GM21423 (cell line): Measurements from ENCODE around the gene PDIA6.

Experiments used
- ATAC-seq: cut with Tn5 transposase; IDR thresholded peaks from one replicate; pipeline ENCODE4 v1.9.1; 2021; ENCODE audit warnings: mild to moderate bottlenecking, moderate library complexity; ENCODE audit not compliant: unreplicated experiment

Gene PDIA6

GRCh38 chr2:10765461-10765860 is 47.1 kb downstream of the PDIA6 start:
- ATAC-seq = no peak

DNA sequence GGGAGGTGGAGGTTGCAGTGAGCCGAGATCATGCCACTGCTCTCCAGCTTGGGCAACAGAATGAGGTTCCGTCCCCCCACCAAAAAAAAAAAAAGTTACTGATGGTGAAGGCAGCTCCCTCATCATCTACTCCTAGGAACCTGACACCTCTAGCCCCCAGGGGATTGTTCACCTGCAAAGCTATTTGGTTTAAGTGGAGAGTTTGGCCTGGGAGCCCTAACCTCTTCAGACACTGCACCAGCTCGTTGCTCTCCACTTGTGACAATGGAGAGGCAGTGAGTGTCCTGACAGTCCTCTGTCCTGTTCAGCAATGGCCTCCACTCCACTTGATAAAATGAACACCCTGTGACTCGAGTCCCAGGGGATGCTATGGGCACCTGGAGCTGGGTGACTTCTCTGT is 47.7 kb downstream of the PDIA6 start:
- no peak for ATAC-seq

GRCh38 chr2:10764096-10764785 is 48.3 kb downstream of the PDIA6 start:
- ATAC-seq = no peak

DNA sequence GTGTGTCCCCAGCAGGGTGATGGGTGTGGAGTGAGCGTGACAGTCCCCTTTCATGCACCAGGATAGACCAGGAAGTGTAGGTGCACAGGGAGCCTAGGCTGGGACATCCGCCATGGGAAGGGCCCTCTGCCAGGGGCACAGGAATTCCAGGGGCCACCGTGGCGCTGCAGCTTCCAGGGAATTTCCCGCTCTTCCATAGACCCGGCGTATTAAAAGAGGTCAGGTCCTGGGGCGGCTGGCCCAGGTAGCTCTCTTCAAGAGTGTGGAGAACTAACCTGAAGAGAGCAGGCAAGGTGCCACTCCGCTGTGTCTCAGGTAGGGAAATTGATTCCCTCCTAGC is 49.2 kb downstream of the PDIA6 start:
- no peak for ATAC-seq

DNA sequence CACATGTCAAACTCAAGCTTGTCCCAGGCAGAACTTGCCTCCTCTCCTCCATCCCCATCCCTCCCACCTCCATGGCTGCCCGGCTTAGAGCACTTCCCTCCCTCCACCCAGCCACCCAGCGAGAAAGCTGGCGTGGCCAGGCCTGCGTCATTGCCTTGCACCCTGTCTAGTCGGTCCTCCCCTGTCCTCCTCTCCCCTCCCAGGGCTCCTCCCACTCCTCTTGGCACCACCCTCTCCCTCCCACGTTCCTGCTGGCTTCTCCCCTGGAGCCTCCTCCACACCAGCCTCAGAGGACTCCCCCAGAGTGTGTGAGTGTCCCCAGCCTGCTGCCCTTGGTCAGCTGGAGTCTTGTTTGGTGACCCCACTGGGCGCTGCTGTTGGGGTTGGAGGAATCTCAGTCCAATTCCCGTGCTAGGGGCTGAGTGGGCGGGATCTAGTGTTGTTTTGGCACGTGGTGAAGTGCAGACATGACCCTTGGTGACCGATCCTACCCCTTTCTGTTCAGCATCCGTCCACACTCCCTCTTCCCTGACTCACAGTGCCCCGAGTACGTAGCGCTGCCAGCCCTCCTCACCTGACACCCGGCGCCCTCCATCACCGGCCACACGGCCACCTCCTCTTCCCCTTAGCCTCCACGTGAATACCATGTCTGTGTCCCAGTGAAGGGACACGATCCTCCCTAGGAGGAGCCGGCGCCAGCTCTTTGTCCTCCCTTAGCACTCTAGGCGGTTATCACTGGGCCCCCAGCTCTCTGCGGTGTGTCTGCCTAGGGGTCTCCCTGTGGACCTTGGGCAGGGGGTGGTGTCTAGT is 49.7 kb downstream of the PDIA6 start:
- no peak for ATAC-seq

- no peak for ATAC-seq
Observed at GRCh38 chr2:10761591-10761990, 51.0 kb downstream of the PDIA6 start.

DNA sequence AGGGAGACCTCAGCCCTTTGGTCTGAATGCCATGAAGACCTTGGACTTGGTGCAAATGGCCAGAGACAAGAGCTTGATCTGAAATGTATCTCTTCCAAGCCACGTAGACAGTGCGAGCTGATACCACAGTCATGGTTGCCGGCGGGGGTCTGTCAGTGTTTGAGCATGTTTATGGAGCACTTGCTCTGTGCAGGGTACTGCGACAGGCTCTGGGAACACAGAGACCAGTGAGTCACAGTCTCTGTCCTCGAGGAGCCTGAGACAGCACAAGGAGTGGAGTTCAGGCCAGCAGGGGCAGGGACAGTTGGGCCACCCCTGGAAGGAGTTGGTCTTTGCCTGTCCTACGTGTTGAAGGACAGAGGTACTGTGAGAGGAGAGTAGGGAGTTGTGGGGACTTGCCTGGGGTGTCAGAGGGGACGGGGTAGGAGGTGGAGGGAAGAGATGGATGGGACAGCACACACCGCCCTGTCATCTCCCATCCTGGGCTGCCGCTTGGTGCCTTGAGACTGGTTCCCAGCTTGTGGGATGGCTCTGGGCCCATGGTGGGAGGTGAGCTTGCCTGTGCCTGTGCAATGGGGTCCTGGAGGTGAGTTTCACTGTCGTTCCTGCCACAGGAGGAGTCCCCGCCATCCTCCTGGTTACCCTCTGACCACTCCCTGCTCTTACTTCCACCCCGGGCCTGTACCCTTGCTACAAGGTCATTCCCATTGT is 51.6 kb downstream of the PDIA6 start:
- no peak for ATAC-seq

DNA sequence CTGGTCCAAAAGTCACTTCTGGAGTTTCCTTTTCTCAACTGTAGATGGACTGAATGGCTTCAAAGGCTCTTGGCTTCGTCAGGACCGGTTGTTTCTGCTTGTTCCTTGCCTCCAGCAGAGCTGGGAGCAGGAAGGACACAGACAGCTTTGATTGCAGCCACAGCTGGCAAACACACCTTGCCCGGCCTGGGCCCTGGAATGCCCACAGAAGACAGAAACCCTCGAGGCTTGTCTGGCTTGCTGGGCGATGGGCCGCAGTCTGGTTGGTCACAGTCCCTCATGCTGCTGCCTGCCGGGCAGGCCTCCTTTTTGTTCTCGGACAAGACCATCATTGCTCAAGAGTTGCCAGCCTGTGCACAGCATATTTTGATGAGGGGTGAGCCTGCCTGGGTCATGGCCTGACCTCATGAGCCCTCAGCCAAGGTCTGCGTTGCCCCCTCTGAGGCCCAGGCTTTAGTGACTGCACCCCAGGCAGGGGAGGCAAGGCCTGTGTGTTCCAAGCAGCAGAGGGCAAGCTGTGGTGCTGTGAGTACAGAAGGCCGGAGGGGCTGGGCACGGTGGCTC is 53.4 kb downstream of the PDIA6 start:
- ATAC-seq = no peak

GRCh38 chr2:10757814-10758286 is 54.7 kb downstream of the PDIA6 start:
- ATAC-seq = no peak

DNA sequence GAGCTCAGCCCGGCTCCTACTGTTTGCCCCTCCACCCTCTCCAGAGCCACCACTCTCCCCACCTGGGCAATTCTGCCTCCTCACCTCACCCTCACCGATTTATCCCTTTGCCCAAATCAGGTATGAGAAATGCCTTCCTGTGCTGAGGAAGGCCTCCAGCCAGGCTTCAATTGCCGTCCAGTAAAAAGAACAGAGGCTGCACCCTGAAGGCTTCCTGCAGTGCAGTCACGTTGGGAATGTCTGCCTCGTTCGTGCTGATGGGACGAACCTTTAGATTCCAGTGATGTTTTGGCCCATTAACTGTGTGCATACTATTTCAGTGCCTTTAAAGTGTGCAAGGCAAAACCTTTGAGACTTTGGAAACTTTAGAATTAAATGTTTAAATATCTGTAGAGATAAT is 57.0 kb downstream of the PDIA6 start:
- no peak for ATAC-seq

DNA sequence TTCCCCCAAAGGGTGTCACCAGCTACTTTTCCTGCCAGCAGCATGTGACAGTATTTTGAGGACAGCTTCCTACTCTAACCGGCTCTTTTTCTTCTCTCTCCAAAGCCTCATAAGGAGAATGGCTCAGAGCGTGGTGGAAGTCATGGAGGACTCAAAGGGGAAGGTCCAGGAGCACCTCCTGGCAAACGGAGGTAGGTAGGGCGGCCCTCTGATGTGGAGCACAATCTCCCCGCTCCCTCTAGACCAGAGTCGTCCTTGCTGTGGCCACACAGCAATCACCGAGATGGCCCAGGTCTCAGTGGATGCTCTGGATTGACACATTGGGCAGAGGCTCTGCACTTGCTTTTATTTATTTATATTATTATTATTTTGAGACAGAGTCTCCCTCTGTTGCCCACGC is 58.7 kb downstream of the PDIA6 start:
- ATAC-seq = no peak

GRCh38 chr2:10753156-10753555 is 59.4 kb downstream of the PDIA6 start:
- ATAC-seq = no peak

DNA sequence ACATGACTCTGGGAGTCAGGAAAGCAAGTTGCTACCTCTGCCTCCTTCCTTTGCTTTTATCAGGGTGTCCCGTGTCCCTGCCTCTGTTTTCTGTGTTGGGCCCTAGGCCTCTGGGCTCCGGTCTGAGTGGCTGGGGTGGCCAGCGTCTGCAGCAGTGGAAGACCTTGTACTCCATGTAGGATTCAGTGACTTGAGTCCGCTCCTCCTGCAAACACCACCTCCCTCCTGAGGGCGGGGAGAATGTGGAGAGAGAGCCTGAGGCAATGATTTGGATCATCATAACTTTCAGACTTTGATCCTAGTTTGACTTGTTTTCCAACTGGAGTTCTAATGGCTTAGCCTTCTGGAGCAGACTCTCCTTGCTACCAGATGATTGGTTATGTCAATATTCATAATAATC is 60.3 kb downstream of the PDIA6 start:
- ATAC-seq = no peak

DNA sequence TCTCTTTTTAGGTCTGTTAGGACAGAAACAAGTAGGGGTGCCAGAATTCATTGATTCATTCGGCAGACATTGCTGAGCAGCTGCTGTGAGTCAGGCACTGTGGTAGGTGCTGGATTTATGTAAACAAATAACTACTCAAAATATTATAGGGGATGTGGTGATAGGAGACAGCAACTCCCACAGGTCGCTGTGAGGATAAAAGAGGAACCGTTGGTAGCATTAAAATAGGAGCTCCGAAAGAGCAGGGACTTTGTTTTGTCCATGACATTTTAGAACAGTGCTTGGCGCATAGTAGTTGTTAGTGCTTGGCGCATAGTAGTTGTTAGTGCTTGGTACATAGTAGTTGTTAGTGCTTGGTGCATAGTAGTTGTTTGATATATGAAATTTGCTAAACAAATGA is 62.0 kb downstream of the PDIA6 start:
- no peak for ATAC-seq

GRCh38 chr2:10742666-10743065 is 69.9 kb downstream of the PDIA6 start:
- no peak for ATAC-seq

DNA sequence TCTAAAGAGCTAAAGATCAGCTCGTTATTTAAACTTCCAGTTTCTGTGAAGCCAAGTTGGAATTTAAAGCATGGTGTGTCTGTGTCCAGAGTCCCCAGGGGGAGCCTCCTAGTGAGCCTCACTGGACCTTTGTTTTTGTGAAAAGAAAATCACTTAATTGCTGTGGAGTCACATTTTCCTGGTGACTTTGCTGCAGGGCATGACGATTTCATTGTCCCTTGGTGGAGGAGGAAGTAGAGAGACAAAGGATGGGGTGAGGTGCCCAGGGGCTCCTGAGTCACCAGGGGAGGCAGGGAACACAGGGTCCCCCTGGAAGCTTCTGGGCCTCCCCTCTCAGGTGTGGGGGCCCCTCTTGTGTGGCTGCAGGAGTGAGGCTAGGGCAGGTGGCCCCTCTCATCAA is 71.4 kb downstream of the PDIA6 start:
- ATAC-seq = no peak

DNA sequence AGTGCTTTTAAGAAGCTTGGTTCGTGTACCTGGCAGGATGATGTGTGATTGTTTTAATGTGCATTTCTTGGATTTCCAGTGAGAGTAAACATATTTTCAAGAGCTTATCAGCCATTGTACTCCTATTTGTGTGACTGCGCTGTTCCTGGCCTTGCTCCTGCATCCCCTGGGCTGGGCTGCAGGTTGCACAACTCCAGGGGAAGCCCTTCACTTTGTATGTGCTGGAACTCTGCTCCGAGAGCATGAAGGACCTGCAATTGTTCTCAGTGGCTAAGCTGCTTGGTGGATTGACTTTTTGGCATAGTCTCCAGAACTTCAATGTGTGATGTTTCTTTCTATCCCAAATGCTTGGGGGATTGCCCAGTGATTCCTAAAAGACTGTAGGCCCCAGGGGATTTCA is 72.4 kb downstream of the PDIA6 start:
- no peak for ATAC-seq

DNA sequence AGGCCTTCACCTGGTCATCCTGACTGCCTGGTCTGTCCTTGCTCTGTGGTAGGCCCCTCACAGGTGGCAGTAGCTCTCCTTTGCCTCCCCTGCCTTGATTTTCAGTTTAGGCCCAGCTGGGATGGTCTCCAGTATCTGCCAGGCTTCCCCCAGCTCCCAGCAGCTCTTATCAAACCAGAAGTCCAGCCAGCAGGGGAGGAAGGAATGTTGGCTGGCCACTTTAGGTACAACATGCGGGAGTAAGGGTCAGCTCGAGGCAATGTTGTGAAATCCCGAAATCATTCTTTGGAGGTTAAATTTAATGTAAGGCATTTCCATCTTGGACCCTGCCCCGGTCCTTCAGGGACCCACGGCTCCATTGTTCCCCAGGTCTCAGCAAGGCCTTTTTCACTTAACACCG is 74.4 kb downstream of the PDIA6 start:
- ATAC-seq = no peak

GRCh38 chr2:10733980-10734379 is 78.6 kb downstream of the PDIA6 start:
- ATAC-seq = no peak

GRCh38 chr2:10733566-10733925 is 79.0 kb downstream of the PDIA6 start:
- no peak for ATAC-seq
